Neutrophil (primary cell): ENCODE results near the gene ITGB3.

Experiments
- H3K27ac ChIP-seq: fragments of 200-600 bp; sonication (generic); 2 replicates; pipeline ENCODE4 v1.5.1; 2016; ENCODE audit warnings: mild to moderate bottlenecking, moderate library complexity
- H3K27me3 ChIP-seq: fragments of 200-600 bp; sonication (generic); 2 replicates; pipeline ENCODE4 v1.6.0; 2016; ENCODE audit warnings: mild to moderate bottlenecking
- H3K36me3 ChIP-seq: fragments of 200-600 bp; sonication (generic); 2 replicates; pipeline ENCODE4 v1.5.1; 2017
- H3K4me1 ChIP-seq, 2 experiments: fragments of 200-600 bp in 1 of 2; sonication (generic) in 1 of 2; 1 replicate in 1 of 2; 2 replicates in 1 of 2; pipeline versions ENCODE4 v1.5.1 to v1.6.1; 2013 to 2016; ENCODE audit warnings: low read depth in 1 of 2, low read length in 1 of 2, mild to moderate bottlenecking in 1 of 2, moderate library complexity in 1 of 2; ENCODE audit not compliant: control insufficient read depth in 1 of 2, insufficient read depth in 1 of 2
- H3K4me3 ChIP-seq, 2 experiments: fragments of 200-600 bp in 1 of 2; sonication (generic) in 1 of 2; 1 replicate in 1 of 2; 2 replicates in 1 of 2; pipeline ENCODE4 v1.5.1; 2013 to 2016; ENCODE audit warnings: low read depth in 1 of 2, low read length in 1 of 2, mild to moderate bottlenecking in 1 of 2, moderate library complexity in 1 of 2
- H3K9me3 ChIP-seq: fragments of 200-600 bp; sonication (generic); 2 replicates; pipeline ENCODE4 v1.5.1; 2016
- CTCF ChIP-seq: fragments of 200-600 bp; sonication (generic); IDR thresholded peaks from 2 replicates; pipeline ENCODE4 v1.5.1; 2016; ENCODE audit warnings: antibody characterized with exemption

Gene ITGB3

GRCh38 chr17:47254403-47254943 is 846 bp downstream of the ITGB3 start:
- no peak overlapping the region for H3K4me3 ChIP-seq
- H3K4me1 ChIP-seq: peaks cover 0 to 4% of the 10 kb centered on the region in 2 experiments
- no peak for TF ChIP-seq CTCF
- no peaks in the 10 kb centered on the region for H3K9me3 ChIP-seq
- peaks cover 93% of the 10 kb centered on the region for H3K27me3 ChIP-seq
- H3K27ac ChIP-seq: no peak overlapping the region
- H3K36me3 ChIP-seq: no peaks in the 10 kb centered on the region

- no peaks in the 10 kb centered on the region for H3K36me3 ChIP-seq
- H3K27ac ChIP-seq: no peak overlapping the region
- H3K4me1 ChIP-seq: peaks cover 0 to 4% of the 10 kb centered on the region in 2 experiments
- no peaks in the 10 kb centered on the region for H3K9me3 ChIP-seq
- TF ChIP-seq CTCF: no peak
- H3K27me3 ChIP-seq: peaks cover 93% of the 10 kb centered on the region
- H3K4me3 ChIP-seq: no peak overlapping the region
These were observed 4.2 kb downstream of the ITGB3 start for GRCh38 chr17:47257651-47258339.

- Histone ChIP-seq H3K27me3 (peaks cover 49% of the 10 kb centered on the region), H3K9me3 (no peaks in the 10 kb centered on the region), H3K27ac (no peak overlapping the region), H3K4me3 (no peak overlapping the region), H3K4me1 (no peaks in the 10 kb centered on the region), H3K36me3 (no peaks in the 10 kb centered on the region)
- TF ChIP-seq CTCF: no peak
These were observed 9.0 kb downstream of the ITGB3 start for GRCh38 chr17:47262586-47262985.

GRCh38 chr17:47264166-47264565 is 10.5 kb downstream of the ITGB3 start:
- no peaks in the 10 kb centered on the region for H3K9me3 ChIP-seq
- H3K27ac ChIP-seq: no peak overlapping the region
- no peak for TF ChIP-seq CTCF
- H3K4me1 ChIP-seq: no peaks in the 10 kb centered on the region
- H3K36me3 ChIP-seq: no peaks in the 10 kb centered on the region
- H3K4me3 ChIP-seq: no peak overlapping the region
- peaks cover 34% of the 10 kb centered on the region for H3K27me3 ChIP-seq

- no peak overlapping the region for H3K4me3 ChIP-seq
- no peak for TF ChIP-seq CTCF
- H3K27ac ChIP-seq: no peak overlapping the region
- H3K4me1 ChIP-seq: no peaks in the 10 kb centered on the region
- H3K9me3 ChIP-seq: no peaks in the 10 kb centered on the region
- H3K36me3 ChIP-seq: no peaks in the 10 kb centered on the region
- peaks cover 15% of the 10 kb centered on the region for H3K27me3 ChIP-seq
These were observed 12.4 kb downstream of the ITGB3 start for GRCh38 chr17:47265983-47266541.
